ENCODE results near the gene OR2T2. TPM values are rescaled to one million over a fixed set of nuclear protein-coding genes. Genes with fewer than 3 reads are reported as not detected.
"Not testable (repeated sequence)": the region's sequence is repeated elsewhere in the genome, so short reads cannot be mapped to it uniquely, and the experiment has no call there.

The OR2T2 gene
- total RNA-seq (not detected), polyA plus RNA-seq (not detected)

DNA sequence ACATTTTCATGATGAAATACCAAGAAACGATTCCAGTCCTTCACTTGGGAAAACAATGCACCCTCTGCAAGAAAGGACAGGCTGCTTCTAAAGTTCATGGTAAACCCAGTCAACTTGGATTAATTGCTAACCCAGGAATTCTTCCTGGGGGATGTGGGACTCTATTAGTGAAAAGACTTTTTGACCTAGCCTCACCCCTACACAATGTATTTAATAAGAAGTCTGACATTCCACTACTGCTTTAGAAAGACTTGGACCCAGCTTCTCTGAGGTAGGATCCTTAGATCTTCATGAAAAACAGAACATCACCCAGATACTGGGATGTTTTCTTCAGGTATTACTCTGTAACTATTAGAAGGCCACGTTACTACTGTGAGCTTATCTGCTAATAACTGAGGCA, at the start of gene OR2T2:
TSS of gene OR2T2 (plus strand) at position 239 of the 400 bp plus-strand sequence. CDS start 7,161 bp downstream, outside the sequence.
- H3K4me1 ChIP-seq; H3K9me3 ChIP-seq; H3K27me3 ChIP-seq; H3K27ac ChIP-seq; DNase-seq; H3K36me3 ChIP-seq; intact Hi-C loops (cut with DNase I); H3K4me3 ChIP-seq: not testable (repeated sequence)
- no CpG with 5 or more reads among the region's 2 CpGs for WGBS, 2 donors

DNA sequence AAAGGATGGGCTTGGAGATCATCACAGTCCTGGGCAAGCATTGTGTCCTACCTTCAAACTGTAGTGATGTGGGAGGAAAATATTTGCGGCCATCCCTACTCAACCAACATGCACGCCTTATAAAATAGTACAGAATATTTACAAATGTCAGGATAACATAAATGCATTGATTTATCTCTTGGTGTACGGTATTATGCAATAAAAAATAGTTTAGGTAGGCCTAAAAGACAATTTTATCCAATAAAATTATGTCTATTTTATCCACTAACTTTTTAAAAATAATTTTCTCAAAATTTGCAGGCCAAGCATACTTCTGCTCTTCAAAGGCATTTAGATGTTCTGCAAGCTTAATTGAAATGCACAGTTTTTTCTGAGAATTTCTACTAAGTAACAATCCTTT, 42.7 kb upstream of the OR2T2 start, which contains the start of gene OR2T1:
TSS of gene OR2T1 (plus strand) at position 301 of the 400 bp plus-strand sequence. CDS start 3,100 bp downstream, outside the sequence.
- H3K27me3 ChIP-seq: no peaks in the 10 kb centered on the region
- DNase-seq: no peak
- no peaks in the 10 kb centered on the region for H3K9me3 ChIP-seq
- no peak within 1 kb of the TSS for H3K4me3 ChIP-seq
- H3K27ac ChIP-seq: no peak within 1 kb of the TSS
- TF ChIP-seq EP300 (IDR thresholded peaks at IDR 0.05) (no peak), CTCF (IDR thresholded peaks at IDR 0.05) (no peak), POLR2A (IDR thresholded peaks at IDR 0.05) (no peak), POLR2AphosphoS5 (IDR thresholded peaks at IDR 0.05) (no peak)
- no peaks in the 10 kb centered on the region for H3K4me1 ChIP-seq
- 71 to 77% methylated on average over 3 of the region's 3 CpGs for whole genome bisulfite sequencing, 2 donors
- intact Hi-C loops (cut with DNase I): no loop called here
- no peaks in the 10 kb centered on the region for H3K36me3 ChIP-seq

GRCh38 chr1:248404024-248404423, 41.4 kb upstream of the OR2T2 start:
- TF ChIP-seq POLR2AphosphoS5 (IDR thresholded peaks at IDR 0.05): no peak
- no peak for TF ChIP-seq CTCF (IDR thresholded peaks at IDR 0.05)
- no peak for TF ChIP-seq POLR2A (IDR thresholded peaks at IDR 0.05)
- no peak for TF ChIP-seq EP300 (IDR thresholded peaks at IDR 0.05)
- no peak for DNase-seq
- Histone ChIP-seq H3K36me3 (no peaks in the 10 kb centered on the region), H3K27me3 (no peaks in the 10 kb centered on the region), H3K4me3 (no peak overlapping the region), H3K27ac (no peak overlapping the region), H3K9me3 (no peaks in the 10 kb centered on the region), H3K4me1 (no peaks in the 10 kb centered on the region)
- intact Hi-C loops (cut with DNase I): no loop called here
- WGBS, 2 donors: 92 to 93% methylated on average over 6 of the region's 6 CpGs

- H3K4me3 ChIP-seq: no peak overlapping the region
Measured at GRCh38 chr1:248406721-248407692, 38.4 kb upstream of the OR2T2 start.

More at GRCh38 chr1:248406721-248407692, 38.4 kb upstream of the OR2T2 start:
- intact Hi-C loops (cut with DNase I): no loop called here
- H3K27me3 ChIP-seq: no peaks in the 10 kb centered on the region
- no peaks in the 10 kb centered on the region for H3K36me3 ChIP-seq
- no peaks in the 10 kb centered on the region for H3K9me3 ChIP-seq
- no peak for TF ChIP-seq EP300 (IDR thresholded peaks at IDR 0.05)
- no peak for TF ChIP-seq POLR2A (IDR thresholded peaks at IDR 0.05)
- TF ChIP-seq POLR2AphosphoS5 (IDR thresholded peaks at IDR 0.05): no peak
- no peak for TF ChIP-seq CTCF (IDR thresholded peaks at IDR 0.05)
- DNase-seq: no peak
- no peaks in the 10 kb centered on the region for H3K4me1 ChIP-seq
- H3K27ac ChIP-seq: no peak overlapping the region
- WGBS, 2 donors: 69 to 71% methylated on average over 8 of the region's 8 CpGs

All from sigmoid colon (tissue), 7 donors.